Common myeloid progenitor, CD34-positive (primary cell): ENCODE measurements around the gene RNF111.

Experiments
- CTCF ChIA-PET: fragments of 350-600 bp; sonication (Branson Sonifier 250); formaldehyde crosslinking; loops from one replicate; lab custom pipeline; 2021; ENCODE audit warnings: antibody characterized with exemption; lab: Charles Lee
- POLR2A ChIA-PET: fragments of 350-600 bp; sonication (Branson Sonifier 250); formaldehyde crosslinking; loops from one replicate; lab custom pipeline; 2021; ENCODE audit warnings: antibody characterized with exemption; lab: Charles Lee
- DNase-seq, 3 donors: peaks; one replicate each; pipeline versions ENCODE4 v3.0.0 to v3.0.0-alpha.2; 2013
- H3K27ac ChIP-seq, 2 experiments: 1 replicate in 1 of 2; 2 replicates in 1 of 2; pipeline ENCODE4 v1.7.0; 2013; ENCODE audit warnings: inconsistent platforms in 2 of 2, low read length in 2 of 2, mild to moderate bottlenecking in 2 of 2, low read depth in 1 of 2, moderate library complexity in 1 of 2; ENCODE audit not compliant: severe bottlenecking in 2 of 2, insufficient read depth in 1 of 2, poor library complexity in 1 of 2
- H3K27me3 ChIP-seq, 5 experiments: replicated peaks in 2 of 5; 1 replicate in 3 of 5; 2 replicates in 2 of 5; pipeline versions ENCODE4 v1.6.1 to v1.7.0; 2013; ENCODE audit warnings: low read length in 4 of 5, mild to moderate bottlenecking in 2 of 5, moderate library complexity in 2 of 5, inconsistent platforms in 1 of 5; ENCODE audit not compliant: insufficient read depth in 5 of 5, control insufficient read depth in 4 of 5
- H3K36me3 ChIP-seq, 4 experiments: 1 replicate in 2 of 4; 2 replicates in 2 of 4; pipeline versions ENCODE4 v1.6.1 to v1.7.0; 2013; ENCODE audit warnings: low read length in 3 of 4, control low read depth in 1 of 4, mild to moderate bottlenecking in 1 of 4; ENCODE audit not compliant: control insufficient read depth in 4 of 4, insufficient read depth in 4 of 4
- H3K4me1 ChIP-seq, 4 experiments: 1 replicate in 3 of 4; 2 replicates in 1 of 4; pipeline versions ENCODE4 v1.6.1 to v1.7.1; 2013; ENCODE audit warnings: low read length in 3 of 4, mild to moderate bottlenecking in 3 of 4, control low read depth in 1 of 4, inconsistent platforms in 1 of 4, moderate library complexity in 1 of 4; ENCODE audit not compliant: control insufficient read depth in 4 of 4, insufficient read depth in 4 of 4; ENCODE audit errors: control extremely low read depth in 1 of 4
- H3K4me3 ChIP-seq, 7 experiments: 1 replicate in 4 of 7; 2 replicates in 3 of 7; pipeline versions ENCODE4 v1.5.1 to v1.7.0; 2013; ENCODE audit warnings: mild to moderate bottlenecking in 7 of 7, low read length in 6 of 7, moderate library complexity in 6 of 7, inconsistent platforms in 2 of 7, low read depth in 2 of 7, control low read depth in 1 of 7; ENCODE audit not compliant: insufficient read depth in 4 of 7, control insufficient read depth in 1 of 7; ENCODE audit errors: extremely low read depth in 1 of 7
- H3K9me3 ChIP-seq, 5 experiments: 1 replicate in 4 of 5; 2 replicates in 1 of 5; pipeline versions ENCODE4 v1.6.1 to v1.7.1; 2013; ENCODE audit warnings: low read length in 4 of 5, mild to moderate bottlenecking in 2 of 5, inconsistent platforms in 1 of 5, low read depth in 1 of 5, moderate library complexity in 1 of 5; ENCODE audit not compliant: control insufficient read depth in 4 of 5, insufficient read depth in 2 of 5; ENCODE audit errors: control extremely low read depth in 1 of 5
- WGBS: methylation state at CpG from one replicate; pipeline ENCODE4 v1.1.5; 2013; ENCODE audit not compliant: insufficient coverage; 5-methylcytosine and 5-hydroxymethylcytosine counted together

Gene RNF111

DNA sequence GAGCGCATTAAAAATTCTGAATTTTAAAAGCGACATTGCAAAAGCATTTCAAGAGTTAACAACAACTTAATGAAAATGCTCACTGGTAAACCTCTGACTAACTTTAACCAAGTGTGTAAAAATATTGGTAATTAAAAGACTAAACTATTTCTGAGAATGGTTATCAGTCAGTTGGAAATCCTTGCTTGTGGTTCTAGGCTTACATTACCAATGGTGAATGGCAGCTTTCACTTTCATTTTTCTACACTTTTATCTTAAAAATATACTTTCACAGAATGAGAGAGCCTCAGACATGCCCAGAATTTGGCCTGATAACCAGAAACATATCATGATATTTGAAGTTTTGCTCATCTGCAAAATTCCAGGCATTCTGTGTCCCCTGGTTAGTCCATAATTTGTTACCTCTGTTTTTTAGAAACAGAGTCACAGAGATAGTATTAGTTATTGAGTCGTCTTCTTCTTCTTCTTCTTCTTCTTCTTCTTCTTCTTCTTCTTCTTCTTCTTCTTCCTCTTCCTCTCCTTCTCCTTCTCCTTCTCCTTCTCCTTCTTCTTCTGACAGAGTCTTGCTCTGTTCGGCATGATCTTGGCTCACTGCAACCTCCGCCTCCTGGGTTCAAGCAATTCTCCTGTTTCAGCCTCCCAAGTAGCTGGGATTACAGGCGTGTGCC, 5.5 kb upstream of the RNF111 start:
- DNase-seq = peak; percentile 16 to 61 (median 53)
- no peaks in the 10 kb centered on the region for H3K9me3 ChIP-seq
- peaks cover 5 to 15% (median 7%) of the 10 kb centered on the region in 4 experiments for H3K4me1 ChIP-seq
- peak overlapping the region in 1 of 2 experiments; percentile 50 for H3K27ac ChIP-seq
- H3K4me3 ChIP-seq = peak overlapping the region in 3 of 7 experiments; percentile 20 to 44 (median 22)
- WGBS = 100% methylated on average over 3 of the region's 6 CpGs
- no peaks in the 10 kb centered on the region for H3K27me3 ChIP-seq
- POLR2A ChIA-PET = no interaction called here
- CTCF ChIA-PET = interaction anchor here (0.6 to 1.4 kb wide), 6 partner anchors 9 to 288 kb away, joined by 3 to 5 read pairs (median 4); no protein-coding TSS in a partner anchor
- H3K36me3 ChIP-seq = no peaks in the 10 kb centered on the region

GRCh38 chr15:58983261-58983660, 4.2 kb upstream of the RNF111 start:
- H3K4me3 ChIP-seq = no peak overlapping the region
- ChIA-PET CTCF (interaction anchor here (2.1 kb wide), 1 partner anchor 74 kb away, joined by 5 read pairs; no protein-coding TSS in a partner anchor), POLR2A (no interaction called here)
- H3K27me3 ChIP-seq = no peaks in the 10 kb centered on the region
- H3K4me1 ChIP-seq = peaks cover 6 to 18% (median 10%) of the 10 kb centered on the region in 4 experiments
- H3K27ac ChIP-seq = no peak overlapping the region
- WGBS = no CpG with 5 or more reads among the region's 2 CpGs
- no peaks in the 10 kb centered on the region for H3K9me3 ChIP-seq
- no peak for DNase-seq
- H3K36me3 ChIP-seq = no peaks in the 10 kb centered on the region

DNA sequence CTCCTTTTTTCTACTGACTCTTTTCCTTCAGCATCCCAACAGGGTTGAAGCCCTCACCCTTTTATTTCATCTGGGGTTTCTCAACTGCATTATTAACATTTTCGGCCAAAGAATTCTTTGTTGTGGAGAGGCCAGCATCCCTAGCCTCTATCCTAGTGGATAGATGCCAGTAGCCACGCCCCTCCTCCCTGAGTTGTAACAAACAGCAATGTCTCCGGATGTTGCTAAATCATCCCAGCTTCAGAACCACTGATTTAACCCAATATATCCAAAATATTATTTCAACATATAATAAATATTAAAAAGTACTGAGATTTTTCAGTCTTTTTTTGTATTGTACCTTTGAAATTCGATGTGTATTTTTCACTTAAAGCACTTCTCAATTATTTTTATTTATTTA, 2.0 kb upstream of the RNF111 start:
- POLR2A ChIA-PET = no interaction called here
- Histone ChIP-seq H3K4me3 (no peak overlapping the region), H3K36me3 (no peaks in the 10 kb centered on the region), H3K9me3 (no peaks in the 10 kb centered on the region), H3K4me1 (peaks cover 6 to 33% (median 19%) of the 10 kb centered on the region in 4 experiments), H3K27me3 (no peaks in the 10 kb centered on the region), H3K27ac (no peak overlapping the region)
- WGBS = 89% methylated on average over 2 of the region's 4 CpGs
- no peak for DNase-seq
- CTCF ChIA-PET = interaction anchor here (0.5 kb wide), 1 partner anchor 198 kb away, joined by 3 read pairs; no protein-coding TSS in a partner anchor

GRCh38 chr15:58987036-58987435, 427 bp upstream of the RNF111 start:
- ChIA-PET CTCF (interaction anchor here (0.9 to 1.4 kb wide), 4 partner anchors 12 to 37 kb away, joined by 3 read pairs; no protein-coding TSS in a partner anchor), POLR2A (interaction anchor here (1.0 kb wide), 1 partner anchor 11 kb away, joined by 5 read pairs; no protein-coding TSS in a partner anchor)
- Histone ChIP-seq H3K27ac (peak overlapping the region in 1 of 2 experiments; percentile 90), H3K9me3 (no peaks in the 10 kb centered on the region), H3K4me3 (peak overlapping the region in 6 of 7 experiments; percentile 91 to 100 (median 98)), H3K27me3 (no peaks in the 10 kb centered on the region), H3K4me1 (peaks cover 3 to 23% (median 16%) of the 10 kb centered on the region in 4 experiments), H3K36me3 (peaks cover under 1 to 8% (median 6%) of the 10 kb centered on the region in 4 experiments)
- peak in 1 of 3 donors; percentile 36 for DNase-seq
- 33% methylated on average over 7 of the region's 9 CpGs for WGBS

- H3K36me3 ChIP-seq = peaks cover 5 to 13% (median 8%) of the 10 kb centered on the region in 4 experiments
- no peaks in the 10 kb centered on the region for H3K9me3 ChIP-seq
- POLR2A ChIA-PET = interaction anchor here (0.6 kb wide), 2 partner anchors 22 to 79 kb away, joined by 3 read pairs; no protein-coding TSS in a partner anchor
- H3K4me3 ChIP-seq = peak overlapping the region; percentile 91 to 100 (median 97)
- H3K27me3 ChIP-seq = no peaks in the 10 kb centered on the region
- WGBS = 0% methylated on average over 11 of the region's 36 CpGs
- H3K27ac ChIP-seq = peak overlapping the region; percentile 86 to 90
- peaks cover 3 to 22% (median 16%) of the 10 kb centered on the region in 4 experiments for H3K4me1 ChIP-seq
- CTCF ChIA-PET = interaction anchor here (1.4 kb wide), 1 partner anchor 17 kb away, joined by 3 read pairs; no protein-coding TSS in a partner anchor
- DNase-seq = peak; percentile 72 to 87 (median 84)
These were observed 733 bp downstream of the RNF111 start for GRCh38 chr15:58988006-58988785.

DNA sequence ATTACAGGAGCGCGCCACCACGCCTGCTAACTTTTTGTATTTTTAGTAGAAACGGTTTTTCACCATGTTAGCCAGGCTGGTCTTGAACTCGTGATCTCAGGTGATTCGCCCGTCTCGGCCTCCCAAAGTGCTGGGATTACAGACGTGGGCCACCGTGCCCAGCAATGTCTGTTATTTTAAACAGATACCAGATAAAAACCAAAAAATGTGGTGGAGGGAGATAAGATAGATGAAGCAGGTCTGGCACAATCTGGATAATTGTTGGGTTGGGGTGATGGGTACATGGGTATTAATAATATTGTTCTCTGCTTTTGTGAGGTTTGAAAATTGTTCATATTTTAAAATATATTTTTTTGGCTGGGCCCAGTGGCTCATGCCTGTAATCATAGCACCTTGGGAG, 4.7 kb downstream of the RNF111 start:
- Histone ChIP-seq H3K27me3 (no peaks in the 10 kb centered on the region), H3K9me3 (no peaks in the 10 kb centered on the region), H3K4me1 (peaks cover 3 to 24% (median 12%) of the 10 kb centered on the region in 4 experiments), H3K27ac (no peak overlapping the region), H3K36me3 (peaks cover 5 to 17% (median 10%) of the 10 kb centered on the region in 4 experiments), H3K4me3 (no peak overlapping the region)
- 96% methylated on average over 4 of the region's 10 CpGs for WGBS
- DNase-seq = peak in 2 of 3 donors; percentile 25 to 38
- CTCF ChIA-PET = no interaction called here
- POLR2A ChIA-PET = no interaction called here
